Kidney (tissue), 14 donors: ENCODE results near the gene PYHIN1. TPM values are rescaled to one million over a fixed set of nuclear protein-coding genes. Genes with fewer than 3 reads are reported as not detected.
"Not testable (repeated sequence)": the region's sequence is repeated elsewhere in the genome, so short reads cannot be mapped to it uniquely, and the experiment has no call there.

Experiments used
- DNase-seq, 5 donors: peaks; one replicate each; pipeline ENCODE4 v3.0.0-alpha.2; 2013 to 2020
- FAIRE-seq: peaks from 2 replicates; lab custom pipeline; 2012; peaks lifted over from hg19 to GRCh38; lab: Jason Lieb, UNC
- H3K27ac ChIP-seq, 2 donors: one replicate each; pipeline ENCODE4 v1.7.0; 2013; ENCODE audit warnings: low read depth in 2 of 2, low read length in 2 of 2, inconsistent platforms in 1 of 2
- H3K27me3 ChIP-seq: one replicate; pipeline ENCODE4 v1.7.1; 2013; ENCODE audit warnings: low read length, inconsistent platforms; ENCODE audit not compliant: control insufficient read depth, insufficient read depth
- H3K36me3 ChIP-seq, 3 donors: one replicate each; pipeline versions ENCODE4 v1.7.0 to v1.7.1; 2013; ENCODE audit warnings: low read length in 3 of 3, control low read depth in 1 of 3, inconsistent platforms in 1 of 3; ENCODE audit not compliant: insufficient read depth in 3 of 3, control insufficient read depth in 2 of 3
- H3K4me1 ChIP-seq, 3 donors: one replicate each; pipeline versions ENCODE4 v1.7.0 to v1.7.1; 2013; ENCODE audit warnings: low read length in 3 of 3, inconsistent platforms in 1 of 3, low read depth in 1 of 3; ENCODE audit not compliant: control insufficient read depth in 2 of 3, insufficient read depth in 2 of 3
- H3K4me3 ChIP-seq, 3 donors: one replicate each; pipeline versions ENCODE4 v1.7.0 to v1.8.1; 2013; ENCODE audit warnings: low read length in 3 of 3, control low read depth in 1 of 3, inconsistent platforms in 1 of 3
- H3K9ac ChIP-seq, 3 donors: one replicate each; pipeline versions ENCODE4 v1.7.0 to v1.7.1; 2013; ENCODE audit warnings: low read length in 3 of 3, control low read depth in 1 of 3, inconsistent platforms in 1 of 3
- H3K9me3 ChIP-seq, 3 donors: one replicate each; pipeline versions ENCODE4 v1.7.0 to v1.7.1; 2013; ENCODE audit warnings: low read length in 3 of 3, control low read depth in 1 of 3, inconsistent platforms in 1 of 3; ENCODE audit not compliant: control insufficient read depth in 2 of 3, insufficient read depth in 1 of 3
- intact Hi-C: fragments of 100-400 bp; cut with DNase I; formaldehyde crosslinking; loops from one replicate; pipeline ENCODE4 v1.11.1; 2022
- polyA plus RNA-seq: library from polyadenylated mRNA; stranded (reverse); fragments of 350-450 nt; fragmentation: Illumina TruSeq; extraction: RNeasy Lipid Tissue Mini Kit (QIAGEN cat#74804); gene quantifications from one replicate; pipeline ENCODE4 v1.2.3, GENCODE V29; 2014; ENCODE audit warnings: low read depth, low replicate concordance; ENCODE audit not compliant: insufficient read depth
- total RNA-seq: library from RNA; stranded (reverse); fragmentation: NEBNext Ultra II Directional; extraction: Animal tissue kit (Norgen Biotek cat#: 25700); gene quantifications from one replicate; pipeline ENCODE4 v1.2.1, GENCODE V29; 2021
- TF ChIP-seq, protein P1 (sequence below): IDR thresholded peaks from 3 replicates; pipeline ENCODE4 v1.5.1; 2012; ENCODE audit warnings: mild to moderate bottlenecking, moderate library complexity, borderline replicate concordance; ENCODE audit not compliant: insufficient read depth; ENCODE audit errors: extremely low read depth
- donor health status: control.
- donor health status: control.
- donor health status: control.
- donor health status: control.
- donor health status: control.
- donor health status: DM: yes; HTN: yes; CAD: no.
- donor health status: Normal renal cell carcinoma (clear cell type).

PYHIN1 gene
- total and polyA plus RNA-seq, 2 donors from 2014 or later = 0.30 to 3.9 TPM

DNA sequence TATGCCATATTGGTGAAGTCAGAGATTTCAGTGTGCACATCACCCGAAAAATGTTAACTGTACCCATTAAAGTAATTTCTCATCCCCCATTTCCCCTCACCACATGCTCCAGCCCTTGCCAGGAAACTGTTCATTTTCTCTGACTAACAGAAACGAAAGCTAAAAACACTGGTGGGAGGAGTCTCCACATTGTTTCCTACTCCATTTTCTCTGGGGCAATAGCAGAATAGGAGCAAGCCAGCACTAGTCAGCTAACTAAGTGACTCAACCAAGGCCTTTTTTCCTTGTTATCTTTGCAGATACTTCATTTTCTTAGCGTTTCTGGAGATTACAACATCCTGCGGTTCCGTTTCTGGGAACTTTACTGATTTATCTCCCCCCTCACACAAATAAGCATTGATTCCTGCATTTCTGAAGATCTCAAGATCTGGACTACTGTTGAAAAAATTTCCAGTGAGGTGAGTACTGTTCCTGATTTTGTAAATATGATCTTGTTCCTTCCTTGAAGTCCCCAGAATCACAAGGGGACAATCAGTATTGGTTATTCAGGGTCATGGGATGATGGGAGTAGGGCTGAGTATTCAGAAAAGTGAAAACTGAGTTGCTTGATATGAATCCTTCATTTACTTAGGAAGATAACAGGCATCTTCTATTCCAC lies 78.5 kb downstream of the PYHIN1 start, which contains the start of gene IFI16:
Gene IFI16 (plus strand): TSS at position 204 of the 658 bp plus-strand sequence. CDS start 4,774 bp downstream, outside the sequence.
- Histone ChIP-seq H3K9me3 (no peaks in the 10 kb centered on the region), H3K36me3 (no peaks in the 10 kb centered on the region), H3K4me3 (peak within 1 kb of the TSS; percentile 57 to 83 (median 82)), H3K4me1 (peaks cover 0 to 2% (median 0%) of the 10 kb centered on the region in 3 donors), H3K9ac (peak within 1 kb of the TSS; percentile 57 to 85 (median 84)), H3K27me3 (no peaks in the 10 kb centered on the region), H3K27ac (peak within 1 kb of the TSS; percentile 40 to 82)
- intact Hi-C loops = no loop called here
- FAIRE-seq (peak; percentile 65), DNase-seq (peak in 3 of 5 donors; percentile 18 to 90 (median 46))
- TF ChIP-seq, protein P1, sequence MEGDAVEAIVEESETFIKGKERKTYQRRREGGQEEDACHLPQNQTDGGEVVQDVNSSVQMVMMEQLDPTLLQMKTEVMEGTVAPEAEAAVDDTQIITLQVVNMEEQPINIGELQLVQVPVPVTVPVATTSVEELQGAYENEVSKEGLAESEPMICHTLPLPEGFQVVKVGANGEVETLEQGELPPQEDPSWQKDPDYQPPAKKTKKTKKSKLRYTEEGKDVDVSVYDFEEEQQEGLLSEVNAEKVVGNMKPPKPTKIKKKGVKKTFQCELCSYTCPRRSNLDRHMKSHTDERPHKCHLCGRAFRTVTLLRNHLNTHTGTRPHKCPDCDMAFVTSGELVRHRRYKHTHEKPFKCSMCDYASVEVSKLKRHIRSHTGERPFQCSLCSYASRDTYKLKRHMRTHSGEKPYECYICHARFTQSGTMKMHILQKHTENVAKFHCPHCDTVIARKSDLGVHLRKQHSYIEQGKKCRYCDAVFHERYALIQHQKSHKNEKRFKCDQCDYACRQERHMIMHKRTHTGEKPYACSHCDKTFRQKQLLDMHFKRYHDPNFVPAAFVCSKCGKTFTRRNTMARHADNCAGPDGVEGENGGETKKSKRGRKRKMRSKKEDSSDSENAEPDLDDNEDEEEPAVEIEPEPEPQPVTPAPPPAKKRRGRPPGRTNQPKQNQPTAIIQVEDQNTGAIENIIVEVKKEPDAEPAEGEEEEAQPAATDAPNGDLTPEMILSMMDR = no peak

DNA sequence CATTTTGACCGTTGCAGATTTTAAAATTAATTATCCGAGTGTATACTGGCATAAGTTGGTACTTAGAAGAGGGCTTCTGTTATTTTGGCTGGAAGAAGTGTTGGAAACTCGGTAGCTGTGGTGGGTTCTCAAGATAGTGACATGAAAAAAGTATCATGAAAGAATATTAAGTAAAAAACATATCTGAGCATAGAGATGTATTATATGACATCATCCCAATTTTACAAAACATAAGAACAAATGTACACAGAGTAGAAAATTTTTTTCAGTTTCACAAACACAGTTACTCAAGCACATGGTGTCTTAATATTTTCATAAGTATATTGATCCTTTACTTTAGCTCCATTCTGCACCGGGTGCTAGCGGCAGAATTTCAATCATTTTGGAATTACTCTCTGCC lies 79.0 kb downstream of the PYHIN1 start:
- H3K36me3 ChIP-seq = no peaks in the 10 kb centered on the region
- peaks cover 0 to 2% (median 0%) of the 10 kb centered on the region in 3 donors for H3K4me1 ChIP-seq
- intact Hi-C loops = no loop called here

DNA sequence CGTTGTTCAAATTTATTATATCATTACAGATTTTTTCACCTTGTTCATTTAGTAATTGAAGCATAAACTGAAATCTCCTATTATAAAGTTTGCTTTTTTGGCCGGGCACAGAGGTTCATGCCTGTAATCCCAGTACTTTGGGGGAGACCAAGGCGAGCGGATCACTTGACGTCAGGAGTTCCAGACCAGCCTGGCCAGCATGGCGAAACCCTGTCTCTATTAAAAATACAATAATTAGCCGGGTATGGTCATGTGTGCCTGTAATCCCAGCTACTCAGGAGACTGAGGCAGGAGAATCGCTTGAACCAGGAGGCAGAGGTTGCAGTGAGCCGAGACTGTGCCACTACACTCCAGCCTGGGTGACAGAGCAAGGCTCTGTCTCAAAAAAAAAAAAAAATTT lies 79.6 kb downstream of the PYHIN1 start:
- H3K27me3 ChIP-seq, intact Hi-C loops, H3K9ac ChIP-seq, H3K9me3 ChIP-seq, DNase-seq, H3K27ac ChIP-seq, FAIRE-seq, H3K36me3 ChIP-seq, H3K4me1 ChIP-seq: not testable (repeated sequence)
- peak overlapping the region; percentile 57 to 83 (median 82) for H3K4me3 ChIP-seq

More for the DNA sequence above, 79.0 kb downstream of the PYHIN1 start:
- Histone ChIP-seq H3K27me3 (no peaks in the 10 kb centered on the region), H3K9ac (peak overlapping the region; percentile 57 to 85 (median 84)), H3K9me3 (no peaks in the 10 kb centered on the region), H3K4me3 (peak overlapping the region; percentile 57 to 83 (median 82)), H3K27ac (peak overlapping the region; percentile 40 to 82)
- TF ChIP-seq, protein P1 = no peak
- DNase-seq (peak in 1 of 5 donors; percentile 6), FAIRE-seq (no peak)

DNA sequence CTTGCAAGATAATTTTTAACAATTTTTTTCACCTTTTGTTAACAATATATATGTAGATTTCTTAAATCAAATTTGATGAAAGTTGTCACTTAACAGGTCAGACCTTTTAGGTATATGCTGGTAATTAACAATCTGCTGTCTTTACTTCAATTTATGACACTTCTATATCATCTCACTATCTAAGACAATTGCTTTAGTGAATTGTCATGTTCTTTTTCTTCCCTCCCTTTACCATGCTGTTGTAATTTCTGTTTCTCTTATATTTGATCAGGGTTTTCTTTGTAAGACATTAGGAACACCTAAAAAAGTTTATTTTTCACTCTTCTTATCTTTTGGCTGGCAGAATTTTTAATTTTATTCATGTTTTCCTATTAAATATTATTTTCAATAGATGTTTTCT lies 80.4 kb downstream of the PYHIN1 start:
- H3K9me3 ChIP-seq = no peaks in the 10 kb centered on the region
- TF ChIP-seq, protein P1 = no peak
- H3K4me3 ChIP-seq = peak overlapping the region; percentile 22 to 47 (median 23)
- no peaks in the 10 kb centered on the region for H3K27me3 ChIP-seq
- DNase-seq = no peak
- H3K36me3 ChIP-seq = peaks cover 1 to 6% (median 1%) of the 10 kb centered on the region in 3 donors
- H3K4me1 ChIP-seq = peaks cover 0 to 2% (median 0%) of the 10 kb centered on the region in 3 donors
- FAIRE-seq = no peak
- H3K9ac ChIP-seq = no peak overlapping the region
- no peak overlapping the region for H3K27ac ChIP-seq
- intact Hi-C loops = no loop called here
